ENCODE data around the gene MAGIX. TPM values are rescaled to one million over a fixed set of nuclear protein-coding genes. Genes with fewer than 3 reads are reported as not detected.
"Not testable (repeated sequence)": the region's sequence is repeated elsewhere in the genome, so short reads cannot be mapped to it uniquely, and the experiment has no call there.

The MAGIX gene
- total RNA-seq, 4 donors from 2014 or later: 0.69 to 4.6 (median 3.1) TPM

DNA sequence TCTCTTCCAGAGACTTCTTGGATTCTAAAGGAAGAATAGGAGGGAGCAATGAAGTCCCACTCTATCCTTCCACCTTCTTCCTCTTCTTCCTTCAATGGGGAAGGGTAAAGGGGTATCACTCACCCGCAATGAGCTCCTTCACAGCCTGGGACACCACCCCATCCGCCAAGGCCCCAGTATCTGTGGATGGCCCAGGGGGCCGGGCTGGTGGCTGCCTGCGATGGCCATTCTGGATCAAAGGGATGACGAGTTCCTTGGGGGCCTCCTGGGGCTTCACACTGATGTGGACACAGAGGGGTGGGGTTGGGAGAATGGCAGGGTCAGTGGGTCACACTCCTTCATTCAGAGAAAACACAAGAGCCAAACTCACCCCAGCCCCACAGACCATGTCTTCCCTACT lies 40.1 kb upstream of the MAGIX start:
- peak overlapping the region in 1 of 2 donors; percentile 71 for H3K4me3 ChIP-seq
- H3K4me1 ChIP-seq: peaks cover 0 to 14% (median 0%) of the 10 kb centered on the region in 3 donors
- H3K27me3 ChIP-seq: no peaks in the 10 kb centered on the region
- no peak for ATAC-seq
- H3K27ac ChIP-seq: no peak overlapping the region
- H3K9me3 ChIP-seq: no peaks in the 10 kb centered on the region
- WGBS, 2 donors (ENCODE audit: low coverage in 1 of 2): no CpG with 5 or more reads among the region's 5 CpGs
- TF ChIP-seq POLR2AphosphoS5 (IDR thresholded peaks at IDR 0.05): no peak
- TF ChIP-seq, protein P1, sequence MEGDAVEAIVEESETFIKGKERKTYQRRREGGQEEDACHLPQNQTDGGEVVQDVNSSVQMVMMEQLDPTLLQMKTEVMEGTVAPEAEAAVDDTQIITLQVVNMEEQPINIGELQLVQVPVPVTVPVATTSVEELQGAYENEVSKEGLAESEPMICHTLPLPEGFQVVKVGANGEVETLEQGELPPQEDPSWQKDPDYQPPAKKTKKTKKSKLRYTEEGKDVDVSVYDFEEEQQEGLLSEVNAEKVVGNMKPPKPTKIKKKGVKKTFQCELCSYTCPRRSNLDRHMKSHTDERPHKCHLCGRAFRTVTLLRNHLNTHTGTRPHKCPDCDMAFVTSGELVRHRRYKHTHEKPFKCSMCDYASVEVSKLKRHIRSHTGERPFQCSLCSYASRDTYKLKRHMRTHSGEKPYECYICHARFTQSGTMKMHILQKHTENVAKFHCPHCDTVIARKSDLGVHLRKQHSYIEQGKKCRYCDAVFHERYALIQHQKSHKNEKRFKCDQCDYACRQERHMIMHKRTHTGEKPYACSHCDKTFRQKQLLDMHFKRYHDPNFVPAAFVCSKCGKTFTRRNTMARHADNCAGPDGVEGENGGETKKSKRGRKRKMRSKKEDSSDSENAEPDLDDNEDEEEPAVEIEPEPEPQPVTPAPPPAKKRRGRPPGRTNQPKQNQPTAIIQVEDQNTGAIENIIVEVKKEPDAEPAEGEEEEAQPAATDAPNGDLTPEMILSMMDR (IDR thresholded peaks at IDR 0.05): no peak
- TF ChIP-seq EP300 (IDR thresholded peaks at IDR 0.05): no peak
- no peak for TF ChIP-seq POLR2A (IDR thresholded peaks at IDR 0.05)
- peaks cover 0 to 40% of the 10 kb centered on the region in 2 donors for H3K36me3 ChIP-seq

DNA sequence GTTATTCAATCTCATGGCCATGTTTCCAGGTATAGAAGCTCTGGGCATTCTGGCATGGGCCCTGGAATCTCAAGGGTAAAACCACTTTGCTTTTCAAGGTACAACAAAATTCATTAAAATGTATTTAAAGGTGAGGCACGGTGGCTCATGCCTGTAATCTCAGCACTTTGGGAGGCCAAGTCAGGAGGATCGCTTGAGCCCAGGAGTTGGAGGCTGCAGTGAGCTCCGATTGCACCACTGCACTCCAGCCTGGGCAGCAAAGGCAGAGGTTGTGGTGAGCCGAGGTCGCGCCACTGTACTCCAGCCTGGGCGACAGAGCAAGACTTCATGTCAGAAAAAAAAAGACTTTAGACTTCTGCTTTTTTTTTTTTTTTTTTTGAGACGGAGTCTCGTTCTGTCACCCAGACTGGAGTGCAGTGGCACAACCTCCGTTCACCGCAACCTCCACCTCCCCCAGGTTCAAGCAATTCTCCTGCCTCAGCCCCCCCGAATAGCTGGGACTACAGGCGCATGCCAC lies 34.8 kb upstream of the MAGIX start:
- H3K27me3 ChIP-seq, H3K27ac ChIP-seq, ATAC-seq, H3K4me3 ChIP-seq, H3K4me1 ChIP-seq, H3K36me3 ChIP-seq, H3K9me3 ChIP-seq: not testable (repeated sequence)
- 88% methylated on average over 7 of the region's 13 CpGs; no CpG with 5 or more reads in 1 of the 2 donors for WGBS, 2 donors (ENCODE audit: low coverage in 1 of 2)

DNA sequence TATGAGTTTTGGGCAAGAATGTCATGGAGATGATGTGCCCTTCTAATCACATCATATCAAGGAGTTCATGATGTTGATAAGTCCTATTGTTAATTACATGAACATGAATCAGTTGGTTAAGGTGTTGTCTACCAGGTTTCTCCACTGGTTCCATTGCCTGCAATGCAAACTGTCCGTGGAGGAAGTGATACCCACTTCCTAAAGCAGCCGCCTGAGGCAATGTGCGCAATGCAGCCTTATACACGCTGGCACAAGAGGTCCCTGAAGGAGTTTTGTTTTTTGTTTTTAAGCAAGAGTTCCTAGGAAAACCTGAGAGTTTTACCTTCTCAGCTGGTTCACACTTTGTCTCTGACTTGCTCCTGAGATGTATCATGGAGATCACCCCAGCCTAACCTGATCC lies 33.1 kb upstream of the MAGIX start:
- no peak overlapping the region for H3K4me3 ChIP-seq
- H3K36me3 ChIP-seq: no peaks in the 10 kb centered on the region
- H3K9me3 ChIP-seq: no peaks in the 10 kb centered on the region
- TF ChIP-seq POLR2AphosphoS5 (IDR thresholded peaks at IDR 0.05) (no peak), POLR2A (IDR thresholded peaks at IDR 0.05) (no peak), EP300 (IDR thresholded peaks at IDR 0.05) (no peak)
- TF ChIP-seq, protein P1 (IDR thresholded peaks at IDR 0.05): no peak
- no peaks in the 10 kb centered on the region for H3K27me3 ChIP-seq
- H3K4me1 ChIP-seq: no peaks in the 10 kb centered on the region
- ATAC-seq: no peak
- WGBS, 2 donors (ENCODE audit: low coverage in 1 of 2): 40 to 80% methylated on average over 1 to 3 of the region's 4 CpGs
- no peak overlapping the region for H3K27ac ChIP-seq

DNA sequence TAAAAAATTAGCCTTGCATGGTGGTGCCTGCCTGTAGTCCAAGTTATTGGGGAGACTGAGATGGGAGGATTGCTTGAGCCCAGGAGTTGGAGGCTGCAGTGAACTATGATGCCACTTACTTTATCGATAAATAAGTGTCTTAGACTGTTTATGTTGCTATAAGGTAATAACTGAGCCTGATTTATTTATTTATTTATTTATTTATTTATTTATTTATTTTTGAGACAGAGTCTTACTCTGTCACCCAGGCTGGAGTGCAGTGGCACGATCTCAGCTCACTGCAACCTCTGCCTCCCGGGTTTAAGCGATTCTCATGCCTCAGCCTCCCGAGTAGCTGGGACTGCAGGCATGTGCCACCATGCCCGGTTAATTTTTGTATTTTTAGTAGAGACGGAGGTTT lies 30.3 kb upstream of the MAGIX start:
- H3K4me1 ChIP-seq, H3K9me3 ChIP-seq, ATAC-seq, H3K4me3 ChIP-seq, H3K27me3 ChIP-seq, H3K36me3 ChIP-seq, H3K27ac ChIP-seq: not testable (repeated sequence)
- 93 to 97% methylated on average over 2 to 6 of the region's 7 CpGs for WGBS, 2 donors (ENCODE audit: low coverage in 1 of 2)

DNA sequence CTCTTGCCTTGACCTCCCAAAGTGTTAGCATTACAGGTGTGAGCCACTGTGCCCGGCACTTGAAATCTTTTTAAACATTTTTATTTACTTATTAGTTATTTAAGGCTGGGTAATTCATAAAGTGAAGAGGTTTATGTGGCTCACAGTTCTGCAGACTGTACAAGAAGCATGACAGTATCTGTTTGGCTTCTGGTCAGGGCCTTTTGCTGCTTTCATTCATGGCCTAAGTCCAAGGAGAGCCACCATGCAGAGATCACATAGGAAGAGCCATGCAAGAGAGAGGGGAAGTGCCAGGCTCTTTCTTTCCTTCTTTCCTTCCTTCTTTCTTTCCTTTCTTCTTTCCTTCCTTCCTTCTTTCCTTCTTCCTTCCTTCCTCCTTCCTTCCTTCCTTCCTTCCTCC lies 28.8 kb upstream of the MAGIX start:
- ATAC-seq: no peak
- H3K4me1 ChIP-seq: no peaks in the 10 kb centered on the region
- no peak for TF ChIP-seq POLR2AphosphoS5 (IDR thresholded peaks at IDR 0.05)
- TF ChIP-seq EP300 (IDR thresholded peaks at IDR 0.05): no peak
- no peak for TF ChIP-seq POLR2A (IDR thresholded peaks at IDR 0.05)
- TF ChIP-seq, protein P1 (IDR thresholded peaks at IDR 0.05): no peak
- 80 to 92% methylated on average over 1 of the region's 1 CpG for WGBS, 2 donors (ENCODE audit: low coverage in 1 of 2)
- H3K36me3 ChIP-seq: no peaks in the 10 kb centered on the region
- no peaks in the 10 kb centered on the region for H3K9me3 ChIP-seq
- no peaks in the 10 kb centered on the region for H3K27me3 ChIP-seq
- H3K27ac ChIP-seq: no peak overlapping the region
- no peak overlapping the region for H3K4me3 ChIP-seq

DNA sequence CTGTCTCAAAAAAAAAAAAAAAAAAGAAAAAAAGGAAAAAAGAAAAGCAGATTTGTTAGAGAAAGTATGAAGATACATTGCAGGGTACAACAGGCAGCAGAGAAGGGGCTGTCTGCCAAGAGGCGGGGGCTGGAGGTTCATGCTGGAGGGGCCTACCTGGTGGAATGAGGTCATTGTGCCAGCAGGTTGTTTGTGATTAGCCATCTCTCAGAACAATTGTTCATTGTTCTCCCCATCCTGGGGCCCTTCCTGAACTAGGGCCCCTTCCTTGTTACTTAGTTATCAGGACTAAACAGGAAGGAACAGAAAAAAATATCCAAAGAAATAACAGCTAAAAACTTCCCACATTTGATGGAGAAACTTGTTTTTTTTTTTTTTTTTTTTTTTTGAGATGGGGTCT lies 25.1 kb upstream of the MAGIX start:
- 100% methylated on average over 1 of the region's 1 CpG for WGBS, 2 donors (ENCODE audit: low coverage in 1 of 2)
- Histone ChIP-seq H3K4me3 (no peak overlapping the region), H3K27ac (no peak overlapping the region), H3K4me1 (no peaks in the 10 kb centered on the region), H3K27me3 (no peaks in the 10 kb centered on the region), H3K36me3 (no peaks in the 10 kb centered on the region), H3K9me3 (no peaks in the 10 kb centered on the region)
- no peak for TF ChIP-seq POLR2AphosphoS5 (IDR thresholded peaks at IDR 0.05)
- TF ChIP-seq, protein P1 (IDR thresholded peaks at IDR 0.05): no peak
- no peak for TF ChIP-seq EP300 (IDR thresholded peaks at IDR 0.05)
- no peak for TF ChIP-seq POLR2A (IDR thresholded peaks at IDR 0.05)
- ATAC-seq: no peak

All from gastroesophageal sphincter (tissue), 4 donors.